NCI-H2171 treated with DMSO at 0.1 percent for 48 hours (cell line): ENCODE data around the gene SLC47A2.

Experiments
- DNase-seq: peaks from one replicate; lab custom pipeline; 2025; lab: John Stamatoyannopoulos, UW

SLC47A2 gene

GRCh38 chr17:19747159-19747719 is 30.9 kb upstream of the SLC47A2 start:
- DNase-seq = no peak

DNA sequence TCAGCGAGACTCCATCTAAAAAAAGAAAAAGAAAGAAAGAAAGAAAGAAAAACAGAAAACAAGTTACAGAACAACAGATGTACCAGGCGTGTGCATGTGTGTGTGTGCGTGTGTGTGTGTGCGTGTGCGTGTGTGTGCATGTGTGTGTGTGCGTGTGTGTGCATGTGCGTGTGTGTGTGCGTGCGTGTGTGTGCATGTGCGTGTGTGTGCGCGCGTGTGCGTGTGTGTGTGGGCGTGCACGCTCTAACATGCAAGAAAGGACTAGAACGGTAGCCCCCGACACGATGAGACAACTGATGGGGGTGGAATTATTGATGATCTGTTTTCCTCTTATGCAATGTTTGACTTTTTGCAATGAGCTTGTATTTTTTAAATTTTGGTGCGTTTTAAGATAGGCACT is 30.1 kb upstream of the SLC47A2 start:
- DNase-seq = no peak

GRCh38 chr17:19744922-19745757 is 28.8 kb upstream of the SLC47A2 start:
- DNase-seq = peak; percentile 28

DNA sequence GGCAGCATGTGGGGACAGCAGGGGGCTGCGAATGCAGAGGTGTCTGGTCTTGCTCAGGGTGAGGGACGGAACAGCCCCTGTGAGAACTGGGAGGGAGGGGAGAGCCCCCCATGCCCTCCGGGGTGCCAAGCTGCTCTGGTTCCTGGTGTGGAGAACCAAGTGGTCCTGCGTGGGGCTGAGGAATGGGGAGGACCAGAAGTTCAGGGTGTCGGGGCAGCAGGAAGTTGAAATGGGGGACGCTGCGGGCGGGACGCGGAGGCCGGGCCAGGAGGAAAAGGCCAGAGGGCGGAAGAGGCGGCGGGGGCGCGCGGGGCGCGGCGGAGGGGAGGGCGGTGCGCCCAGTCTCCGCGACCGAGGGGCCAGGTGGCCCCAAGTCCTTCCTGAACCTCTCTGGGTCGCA is 28.1 kb upstream of the SLC47A2 start:
- no peak for DNase-seq

DNA sequence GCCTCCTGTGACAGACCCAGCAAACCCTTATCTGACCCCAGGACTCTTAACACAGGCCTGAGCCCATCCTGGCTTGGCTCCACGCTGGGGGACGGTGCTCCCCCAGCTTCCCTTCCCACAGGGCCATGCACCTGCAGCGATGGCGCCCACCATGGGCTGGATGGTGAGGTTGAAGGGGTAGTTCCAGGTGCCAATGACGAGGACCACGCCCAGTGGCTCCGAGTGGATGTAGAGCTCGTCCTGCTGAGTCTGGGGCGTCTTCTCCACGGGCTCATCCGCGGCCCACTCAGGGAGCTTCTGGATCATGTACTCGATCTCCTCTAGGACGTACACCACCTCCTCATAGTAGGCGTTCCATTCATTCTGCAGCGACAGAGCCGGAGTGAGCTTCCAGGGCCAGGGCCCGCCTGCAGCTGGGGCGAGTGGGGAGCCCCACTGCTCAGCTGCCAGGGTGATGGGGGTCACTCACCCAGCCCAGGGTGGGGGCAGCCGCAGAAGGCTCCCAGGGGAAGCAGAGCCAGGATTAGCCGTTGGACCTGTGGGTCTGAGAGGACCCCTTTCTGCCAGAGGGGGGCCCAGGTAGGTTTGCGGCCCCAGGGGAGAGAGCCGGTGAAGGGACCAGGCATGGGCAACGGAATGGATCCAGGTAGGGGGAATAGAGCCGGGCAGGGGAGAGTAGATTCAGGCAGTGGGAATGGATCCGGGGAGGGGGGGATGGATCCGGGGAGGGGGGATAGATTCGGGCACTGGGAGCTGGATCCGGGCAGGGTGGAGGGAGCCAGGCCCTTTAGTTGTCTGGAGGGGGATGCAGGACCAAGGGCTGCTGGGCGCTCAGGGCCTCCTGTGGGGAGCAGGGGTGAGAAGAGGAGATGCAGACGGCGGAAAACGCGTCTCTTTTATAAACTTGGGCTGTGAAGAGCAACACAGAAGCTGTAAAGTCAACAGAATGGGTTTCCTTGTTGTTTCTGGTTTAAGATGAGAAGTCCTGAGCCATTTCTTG is 27.0 kb upstream of the SLC47A2 start:
- no peak for DNase-seq

DNA sequence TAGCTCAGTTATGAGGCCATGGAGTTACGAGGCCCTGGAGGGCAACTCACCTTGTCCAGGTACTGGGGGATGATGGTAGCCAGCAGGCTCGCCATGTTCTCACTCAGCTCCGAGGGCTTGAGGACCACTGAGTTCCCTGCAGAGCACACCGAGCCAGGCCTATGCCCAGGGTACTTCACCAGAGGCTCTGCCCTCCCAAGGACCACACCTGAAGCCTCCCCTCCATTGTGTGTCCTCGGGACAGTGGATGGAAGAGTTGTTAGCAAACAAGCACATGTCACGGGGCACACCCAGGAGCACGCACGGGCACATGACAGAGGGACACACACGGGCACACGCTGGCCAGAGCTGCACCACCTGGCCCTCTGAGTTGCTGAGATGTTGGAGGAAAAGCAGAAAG is 26.1 kb upstream of the SLC47A2 start:
- DNase-seq = no peak

- DNase-seq = no peak
Measured at GRCh38 chr17:19741832-19742457, 25.6 kb upstream of the SLC47A2 start.

- no peak for DNase-seq
Measured at GRCh38 chr17:19740933-19741332, 24.5 kb upstream of the SLC47A2 start.

DNA sequence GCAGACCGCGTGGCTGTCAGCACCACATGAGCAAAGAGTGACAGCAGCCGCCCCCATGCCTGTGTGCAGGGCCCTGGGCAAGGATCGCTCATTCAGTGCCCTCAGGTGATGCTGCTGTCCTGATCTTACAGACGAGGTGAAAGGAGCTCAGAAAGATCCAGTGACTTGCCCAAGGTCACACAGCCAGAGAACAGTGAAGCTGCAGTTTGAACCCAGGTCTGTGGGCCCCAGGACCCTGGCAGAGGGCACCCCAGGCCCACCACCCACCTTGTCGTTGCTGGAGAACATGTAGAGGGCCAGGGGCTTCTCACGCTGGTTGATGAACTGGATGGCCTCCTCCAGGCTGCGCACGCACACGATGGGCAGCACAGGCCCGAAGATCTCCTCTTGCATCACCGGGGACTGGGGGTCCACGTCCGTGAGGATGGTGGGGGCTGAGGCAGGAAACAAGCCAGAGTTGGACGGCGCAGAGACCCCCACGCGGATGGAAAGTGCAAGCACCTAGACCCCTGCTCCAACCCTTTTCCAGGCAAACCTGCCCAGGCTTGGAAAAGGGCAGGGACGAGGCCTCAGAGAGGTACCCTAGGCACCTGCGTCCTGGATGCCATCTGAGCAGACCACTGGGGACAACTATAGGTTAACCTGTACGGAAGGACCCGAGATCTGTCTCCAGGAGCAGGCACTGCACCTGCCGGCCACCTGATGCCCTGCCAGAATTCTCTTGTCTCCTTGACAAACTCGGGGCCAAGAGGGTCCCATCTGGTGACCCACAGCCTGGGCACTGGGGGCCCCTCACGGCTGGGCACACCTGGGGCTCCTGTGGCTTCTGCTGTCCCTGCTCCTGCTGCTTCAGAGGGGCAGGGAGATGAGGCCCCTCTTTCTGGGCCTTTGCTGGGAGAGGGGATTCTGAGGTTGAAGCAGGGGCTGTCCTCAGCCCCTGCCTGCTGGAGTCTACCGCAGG is 23.1 kb upstream of the SLC47A2 start:
- no peak for DNase-seq

GRCh38 chr17:19738757-19739156 is 22.4 kb upstream of the SLC47A2 start:
- DNase-seq = no peak

- DNase-seq = no peak
Measured at GRCh38 chr17:19738073-19738449, 21.7 kb upstream of the SLC47A2 start.

DNA sequence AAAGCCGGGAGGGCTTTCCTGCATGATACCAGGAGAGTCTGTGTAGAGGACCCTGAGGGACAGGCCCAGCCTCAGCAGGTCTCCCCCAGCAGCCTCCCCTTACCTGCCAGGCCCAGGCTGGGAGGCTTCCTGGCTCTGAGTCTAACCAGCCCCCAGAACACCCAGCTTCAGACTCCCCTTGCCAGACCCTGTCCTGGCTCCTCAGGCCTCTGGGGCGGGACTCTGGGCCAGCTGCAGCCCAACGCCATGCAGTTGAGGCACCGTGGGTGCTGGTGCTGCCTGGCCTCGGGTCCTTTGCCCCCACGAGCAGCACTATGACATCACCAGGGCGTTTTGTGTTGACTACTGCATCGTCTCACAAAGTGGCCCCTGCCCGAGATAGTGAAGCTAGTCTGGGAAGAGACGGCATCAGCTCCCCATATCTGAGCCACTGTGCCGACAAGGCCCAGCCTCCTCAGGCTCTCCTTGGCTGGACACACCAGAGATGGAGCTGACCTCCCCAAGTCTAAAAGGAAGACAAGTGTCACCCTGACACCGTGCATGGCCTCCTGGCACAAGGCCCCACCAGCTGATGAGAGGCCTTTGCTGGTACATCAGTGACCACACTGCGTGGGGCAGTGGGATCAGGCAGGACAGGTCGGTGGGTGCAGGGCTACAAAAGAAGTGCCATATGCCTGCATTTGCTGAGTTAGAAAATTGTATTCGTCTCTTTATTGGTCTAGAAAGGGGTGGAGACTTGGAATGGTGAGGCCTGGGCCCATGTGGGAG is 21.1 kb upstream of the SLC47A2 start:
- no peak for DNase-seq

GRCh38 chr17:19736071-19736470 is 19.7 kb upstream of the SLC47A2 start:
- no peak for DNase-seq

DNA sequence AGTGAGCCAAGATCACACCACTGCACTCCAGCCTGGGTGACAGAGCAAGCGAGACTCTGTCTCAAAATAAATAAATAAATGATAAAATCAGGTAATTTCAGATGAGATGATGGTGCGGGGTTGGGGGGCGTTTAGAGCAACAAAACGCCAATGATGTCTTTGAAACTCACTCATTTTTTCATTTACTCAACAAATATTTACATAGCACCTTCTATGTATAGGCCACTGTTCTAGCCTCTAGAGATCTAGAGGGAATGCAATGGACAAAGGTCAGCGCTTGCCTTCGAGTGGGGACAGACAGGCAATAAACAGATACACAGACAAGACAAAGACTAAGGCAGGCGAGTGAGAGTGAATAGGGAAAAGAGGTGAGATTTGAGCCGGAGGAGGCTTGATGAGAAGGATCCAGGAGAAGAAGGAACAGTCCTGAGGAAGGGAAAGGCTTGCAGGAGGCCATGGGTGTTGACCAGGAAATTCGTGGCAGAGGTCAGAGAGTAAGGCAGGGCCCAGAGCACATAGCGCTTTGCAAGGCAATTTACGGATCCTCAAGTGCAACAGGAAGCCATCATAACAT is 17.7 kb upstream of the SLC47A2 start:
- DNase-seq = no peak

- DNase-seq = no peak
Measured at GRCh38 chr17:19731626-19732025, 15.2 kb upstream of the SLC47A2 start.

DNA sequence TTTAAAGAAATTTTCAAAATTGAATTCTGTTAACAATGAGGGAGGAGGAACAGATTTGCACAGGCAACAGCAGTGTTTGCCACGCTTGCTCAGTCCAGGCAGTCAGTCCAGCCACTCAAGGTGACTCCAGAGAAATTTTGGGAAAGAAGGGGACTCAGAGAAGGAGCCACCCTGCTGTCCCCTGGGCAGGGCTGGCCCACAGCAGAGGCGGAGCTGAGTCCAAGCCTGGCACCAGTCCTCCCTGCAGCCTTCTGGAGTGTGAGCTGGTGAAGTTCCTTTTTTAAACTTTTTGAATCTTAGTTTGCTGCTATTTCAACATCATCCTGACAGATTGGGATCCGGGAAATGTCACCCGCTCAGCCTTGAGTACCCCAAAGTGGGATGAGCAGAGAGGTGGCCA is 14.5 kb upstream of the SLC47A2 start:
- DNase-seq = no peak

DNA sequence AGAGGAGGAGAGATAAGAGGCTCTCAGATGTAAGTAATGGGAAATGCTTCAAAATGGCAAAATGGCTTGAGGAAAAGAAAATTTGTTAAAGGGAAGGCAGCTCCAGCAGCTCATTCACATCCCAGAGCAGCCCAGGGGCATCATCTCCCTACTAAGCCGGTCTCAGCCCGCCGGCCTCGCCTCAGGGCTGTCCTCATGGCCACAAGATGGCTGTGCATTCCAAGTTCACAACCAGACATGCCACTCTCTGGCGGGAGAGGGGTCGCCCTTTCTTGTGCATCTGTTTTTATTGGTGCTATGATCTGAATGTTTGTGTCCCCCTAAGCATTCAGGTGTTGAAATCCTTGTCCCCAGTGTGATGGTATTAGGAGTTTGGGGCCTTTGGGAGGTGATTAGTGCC is 13.5 kb upstream of the SLC47A2 start:
- DNase-seq = no peak

GRCh38 chr17:19728084-19728495 is 11.7 kb upstream of the SLC47A2 start:
- peak; percentile 46 for DNase-seq

- no peak for DNase-seq
Measured at GRCh38 chr17:19727501-19728078, 11.2 kb upstream of the SLC47A2 start.
